HCT116 (cell line): ENCODE results near the gene BNC2. TPM values are rescaled to one million over a fixed set of nuclear protein-coding genes. Genes with fewer than 3 reads are reported as not detected.

Experiments
- ATAC-seq: fragments of 200-7000 bp; cut with Tn5 transposase; 2 replicates; pipeline ENCODE4 v1.9.1; 2020; ENCODE audit warnings: mild to moderate bottlenecking, moderate library complexity
- BruUV-seq: library from RNA; stranded (reverse); fragments of 400-500 nt; replicated peaks from 2 replicates; lab custom pipeline; 2021; lab: Mats Ljungman, UMichigan
- CTCF ChIA-PET: fragments of 300-600 bp; sonication (Branson Sonifier 250); formaldehyde crosslinking; loops from one replicate; lab custom pipeline; 2021; ENCODE audit warnings: antibody characterized with exemption; lab: Charles Lee
- POLR2A ChIA-PET: fragments of 300-600, 350-600 bp; sonication (Branson Sonifier 250); formaldehyde crosslinking; loops from one replicate; lab custom pipeline; 2021; ENCODE audit warnings: antibody characterized with exemption; lab: Charles Lee
- RAD21 ChIA-PET, 2 experiments: fragments of 300-600 bp; sonication (Branson Sonifier 250); formaldehyde crosslinking; loops; one replicate each; lab custom pipeline; 2023; ENCODE audit warnings: low total read pairs in 2 of 2; ENCODE audit not compliant: uncharacterized antibody in 2 of 2, unreplicated experiment in 2 of 2, low non-redundant PET in 1 of 2; lab: Charles Lee
- DNase-seq: peaks from one replicate; pipeline ENCODE4 v3.0.0-alpha.2; 2010; ENCODE audit warnings: low read depth, low spot score
- H2AFZ ChIP-seq: fragments of 200-600 bp; shearing (Covaris generic), sonication (generic); 2 replicates; pipeline ENCODE4 v1.6.1; 2017; ENCODE audit warnings: low read depth, mixed run types, mixed read lengths, antibody characterized with exemption, low read length; ENCODE audit not compliant: poor library complexity, severe bottlenecking
- H3K27ac ChIP-seq: 2 replicates; pipeline ENCODE4 v1.5.1; 2012; ENCODE audit warnings: low read depth, low read length
- H3K27me3 ChIP-seq: fragments of 200-600 bp; sonication (generic); 2 replicates; pipeline ENCODE4 v1.6.1; 2016; ENCODE audit warnings: mixed run types, low read length, mixed read lengths; ENCODE audit not compliant: insufficient read depth
- H3K36me3 ChIP-seq, 2 experiments: fragments of 200-500 bp in 1 of 2; fragments of 200-600 bp in 1 of 2; sonication (Bioruptor generic) in 1 of 2; sonication (generic) in 1 of 2; 2 replicates each; pipeline versions ENCODE4 v1.5.1 to v1.6.1; 2014 to 2016; ENCODE audit warnings: low read length in 2 of 2, inconsistent platforms in 1 of 2, mixed read lengths in 1 of 2, mixed run types in 1 of 2; ENCODE audit not compliant: insufficient read depth in 2 of 2, control insufficient read depth in 1 of 2
- H3K4me1 ChIP-seq, 2 experiments: fragments of 200-600 bp in 1 of 2; sonication (generic) in 1 of 2; 2 replicates each; pipeline versions ENCODE4 v1.5.1 to v1.6.1; 2012 to 2017; ENCODE audit warnings: low read length in 2 of 2, inconsistent platforms in 1 of 2, mild to moderate bottlenecking in 1 of 2, mixed read lengths in 1 of 2, mixed run types in 1 of 2, moderate library complexity in 1 of 2; ENCODE audit not compliant: insufficient read depth in 2 of 2, control insufficient read depth in 1 of 2
- H3K4me2 ChIP-seq: fragments of 200-600 bp; sonication (generic); 2 replicates; pipeline ENCODE4 v1.6.1; 2017; ENCODE audit warnings: mixed run types, low read length, mixed read lengths
- H3K4me3 ChIP-seq, 2 experiments: fragments of 200-600 bp in 1 of 2; sonication (generic) in 1 of 2; replicated peaks in 1 of 2; 2 replicates each; pipeline ENCODE4 v1.5.1; 2011 to 2016; ENCODE audit warnings: low read length in 2 of 2, control low read depth in 1 of 2, low read depth in 1 of 2, mild to moderate bottlenecking in 1 of 2, mixed read lengths in 1 of 2, mixed run types in 1 of 2
- H3K79me2 ChIP-seq: fragments of 200-600 bp; sonication (generic); 2 replicates; pipeline ENCODE4 v1.6.1; 2017; ENCODE audit warnings: mild to moderate bottlenecking, mixed run types, low read length, moderate library complexity, mixed read lengths; ENCODE audit not compliant: insufficient read depth
- H3K9ac ChIP-seq: fragments of 200-600 bp; sonication (generic); 2 replicates; pipeline ENCODE4 v1.6.1; 2016; ENCODE audit warnings: low read length, mixed read lengths
- H3K9me2 ChIP-seq: fragments of 200-600 bp; sonication (generic), shearing (Covaris generic); 2 replicates; pipeline ENCODE4 v1.6.1; 2017; ENCODE audit warnings: mixed run types, mild to moderate bottlenecking, moderate library complexity; ENCODE audit not compliant: insufficient read depth
- H3K9me3 ChIP-seq, 2 experiments: fragments of 200-500 bp in 1 of 2; fragments of 200-600 bp in 1 of 2; sonication (Bioruptor generic) in 1 of 2; sonication (generic) in 1 of 2; 2 replicates each; pipeline ENCODE4 v1.6.1; 2014 to 2017; ENCODE audit warnings: low read length in 2 of 2, mixed read lengths in 2 of 2, inconsistent platforms in 1 of 2, low read depth in 1 of 2, mild to moderate bottlenecking in 1 of 2, mixed run types in 1 of 2, moderate library complexity in 1 of 2; ENCODE audit not compliant: control insufficient read depth in 1 of 2, insufficient read depth in 1 of 2
- H4K20me1 ChIP-seq: fragments of 200-600 bp; sonication (generic), shearing (Covaris generic); 2 replicates; pipeline ENCODE4 v1.6.1; 2017; ENCODE audit warnings: mixed run types, mild to moderate bottlenecking, moderate library complexity; ENCODE audit not compliant: insufficient read depth
- CBX3 ChIP-seq: IDR thresholded peaks from 2 replicates; pipeline ENCODE4 v1.6.1; 2012; ENCODE audit warnings: low read depth
- CEBPB ChIP-seq: IDR thresholded peaks from 2 replicates; pipeline ENCODE4 v1.6.1; 2012; ENCODE audit warnings: low read depth
- EGR1 ChIP-seq: IDR thresholded peaks from 2 replicates; pipeline ENCODE4 v1.6.1; 2012; ENCODE audit warnings: low read depth
- ELF1 ChIP-seq: IDR thresholded peaks from 2 replicates; pipeline ENCODE4 v1.6.1; 2012; ENCODE audit warnings: low read depth, borderline replicate concordance
- EZH2 ChIP-seq: fragments of 200-600 bp; sonication (generic); IDR thresholded peaks from 2 replicates; pipeline ENCODE4 v1.6.1; 2017; ENCODE audit warnings: antibody characterized with exemption, mixed run types
- EZH2phosphoT487 ChIP-seq: fragments of 200-600 bp; IDR thresholded peaks from 2 replicates; pipeline ENCODE4 v1.6.1; 2018; ENCODE audit warnings: antibody characterized with exemption, borderline replicate concordance
- FOSL1 ChIP-seq: IDR thresholded peaks from 2 replicates; pipeline ENCODE4 v1.6.1; 2012; ENCODE audit warnings: low read depth
- JUND ChIP-seq: IDR thresholded peaks from 2 replicates; pipeline ENCODE4 v1.6.1; 2012
- POLR2A ChIP-seq: IDR thresholded peaks from 2 replicates; pipeline ENCODE4 v1.7.0; 2011; ENCODE audit warnings: borderline replicate concordance; ENCODE audit not compliant: insufficient read depth, insufficient read length; ENCODE audit errors: extremely low read depth
- POLR2AphosphoS5 ChIP-seq: IDR thresholded peaks from 2 replicates; pipeline ENCODE4 v1.6.1; 2011; ENCODE audit warnings: mild to moderate bottlenecking, low read depth, low read length, moderate library complexity
- TCF7L2 ChIP-seq: IDR thresholded peaks from 2 replicates; pipeline ENCODE4 v1.7.0; 2011; ENCODE audit warnings: borderline replicate concordance, inconsistent platforms; ENCODE audit not compliant: insufficient read depth, insufficient read length; ENCODE audit errors: extremely low read depth
- YY1 ChIP-seq: IDR thresholded peaks from 2 replicates; pipeline ENCODE4 v1.6.1; 2011; ENCODE audit warnings: low read length, low read depth, moderate library complexity, mild to moderate bottlenecking; ENCODE audit not compliant: insufficient replicate concordance; ENCODE audit errors: extremely low read depth
- ZFX ChIP-seq: fragments of 450-650 bp; IDR thresholded peaks from 2 replicates; pipeline ENCODE4 v1.6.1; 2017
- ZNF274 ChIP-seq: fragments of 200-500 bp; sonication (Bioruptor generic); IDR thresholded peaks from 2 replicates; pipeline ENCODE4 v1.6.1; 2014; ENCODE audit warnings: mild to moderate bottlenecking, low read depth, low read length, inconsistent platforms
- intact Hi-C: fragments of 100-400 bp; cut with micrococcal nuclease; formaldehyde crosslinking; loops from 2 replicates; pipeline ENCODE4 v1.10.0; 2022
- total RNA-seq: library from RNA; stranded (reverse); gene quantifications from one replicate; pipeline ENCODE4 v1.2.1, GENCODE V29; 2021; ENCODE audit not compliant: unreplicated experiment
- TF ChIP-seq, protein P1 (sequence below): IDR thresholded peaks from 2 replicates; pipeline ENCODE4 v1.6.1; 2012; ENCODE audit warnings: low read depth
- TF ChIP-seq, protein P2 (sequence below): IDR thresholded peaks from 2 replicates; pipeline ENCODE4 v1.6.1; 2012
- TF ChIP-seq, protein P3 (sequence below): IDR thresholded peaks from 2 replicates; pipeline ENCODE4 v1.6.1; 2012

BNC2 gene
- total RNA-seq, 1 experiment from 2014 or later: 0.37 TPM

DNA sequence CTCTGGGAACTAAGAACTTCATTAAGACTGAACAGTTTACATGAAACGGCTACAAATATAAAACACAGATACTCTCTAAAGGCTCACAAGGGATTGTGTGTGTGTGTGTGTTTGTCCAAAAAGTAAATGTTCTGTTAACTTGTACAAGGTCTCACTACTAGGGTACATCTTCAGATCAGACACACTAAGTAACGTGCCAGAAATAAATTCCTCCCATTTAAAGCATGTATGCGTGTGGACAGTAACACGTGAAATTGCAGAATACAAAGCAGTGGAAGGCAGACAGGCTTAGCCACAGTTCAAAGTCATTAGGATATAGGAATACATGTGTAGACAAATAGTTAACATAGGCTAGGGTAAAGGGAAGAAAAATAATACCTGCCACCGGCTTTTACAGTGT, 1.8 kb downstream of the BNC2 start (continued):
- no peak for TF ChIP-seq POLR2AphosphoS5
- TF ChIP-seq, protein P1, sequence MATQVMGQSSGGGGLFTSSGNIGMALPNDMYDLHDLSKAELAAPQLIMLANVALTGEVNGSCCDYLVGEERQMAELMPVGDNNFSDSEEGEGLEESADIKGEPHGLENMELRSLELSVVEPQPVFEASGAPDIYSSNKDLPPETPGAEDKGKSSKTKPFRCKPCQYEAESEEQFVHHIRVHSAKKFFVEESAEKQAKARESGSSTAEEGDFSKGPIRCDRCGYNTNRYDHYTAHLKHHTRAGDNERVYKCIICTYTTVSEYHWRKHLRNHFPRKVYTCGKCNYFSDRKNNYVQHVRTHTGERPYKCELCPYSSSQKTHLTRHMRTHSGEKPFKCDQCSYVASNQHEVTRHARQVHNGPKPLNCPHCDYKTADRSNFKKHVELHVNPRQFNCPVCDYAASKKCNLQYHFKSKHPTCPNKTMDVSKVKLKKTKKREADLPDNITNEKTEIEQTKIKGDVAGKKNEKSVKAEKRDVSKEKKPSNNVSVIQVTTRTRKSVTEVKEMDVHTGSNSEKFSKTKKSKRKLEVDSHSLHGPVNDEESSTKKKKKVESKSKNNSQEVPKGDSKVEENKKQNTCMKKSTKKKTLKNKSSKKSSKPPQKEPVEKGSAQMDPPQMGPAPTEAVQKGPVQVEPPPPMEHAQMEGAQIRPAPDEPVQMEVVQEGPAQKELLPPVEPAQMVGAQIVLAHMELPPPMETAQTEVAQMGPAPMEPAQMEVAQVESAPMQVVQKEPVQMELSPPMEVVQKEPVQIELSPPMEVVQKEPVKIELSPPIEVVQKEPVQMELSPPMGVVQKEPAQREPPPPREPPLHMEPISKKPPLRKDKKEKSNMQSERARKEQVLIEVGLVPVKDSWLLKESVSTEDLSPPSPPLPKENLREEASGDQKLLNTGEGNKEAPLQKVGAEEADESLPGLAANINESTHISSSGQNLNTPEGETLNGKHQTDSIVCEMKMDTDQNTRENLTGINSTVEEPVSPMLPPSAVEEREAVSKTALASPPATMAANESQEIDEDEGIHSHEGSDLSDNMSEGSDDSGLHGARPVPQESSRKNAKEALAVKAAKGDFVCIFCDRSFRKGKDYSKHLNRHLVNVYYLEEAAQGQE: no peak
- no peak for TF ChIP-seq EGR1
- TF ChIP-seq TCF7L2: no peak
- TF ChIP-seq EZH2phosphoT487: no peak
- no peak for TF ChIP-seq YY1

DNA sequence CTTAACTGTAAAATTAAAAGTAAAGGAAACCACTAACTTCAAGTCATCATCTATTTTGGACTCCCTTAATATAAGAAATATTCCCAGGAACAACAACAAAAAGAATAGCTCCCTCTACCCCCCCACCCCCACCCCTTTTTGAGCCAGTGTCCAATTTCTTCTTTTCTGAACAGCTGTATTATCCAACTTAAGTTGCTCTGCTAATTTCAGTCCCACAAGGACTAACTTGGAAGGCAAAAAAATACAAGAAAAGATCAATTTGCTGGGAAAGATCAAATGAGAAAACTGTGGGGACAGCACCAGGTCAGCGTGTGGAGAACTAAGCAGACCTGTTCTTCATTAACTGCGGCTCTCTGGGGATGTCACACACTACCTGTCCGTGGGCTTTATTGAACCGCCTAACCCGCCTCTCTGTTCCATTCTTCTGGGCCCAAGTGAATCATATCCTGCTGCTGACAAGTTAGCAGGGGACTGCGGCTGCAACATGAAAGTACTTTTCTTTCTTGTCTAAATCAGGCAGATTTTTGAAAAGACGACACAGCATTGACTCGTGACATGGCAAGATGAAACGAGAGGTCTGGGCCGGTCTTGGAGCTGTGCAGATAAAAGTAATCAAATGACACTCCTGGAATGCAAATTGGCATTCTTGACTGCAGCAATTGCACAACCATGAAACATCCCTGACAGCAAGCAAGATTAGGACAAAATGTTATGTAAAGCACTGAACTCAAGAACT, 2.7 kb downstream of the BNC2 start:
- no peak for ATAC-seq
- H3K79me2 ChIP-seq: no peaks in the 10 kb centered on the region
- H3K9me3 ChIP-seq: no peaks in the 10 kb centered on the region
- no peak overlapping the region for H3K4me3 ChIP-seq
- ChIA-PET POLR2A (no interaction called here), CTCF (no interaction called here), RAD21 (no interaction called here)
- H3K4me2 ChIP-seq: no peak overlapping the region
- H3K27ac ChIP-seq: no peak overlapping the region
- no peaks in the 10 kb centered on the region for H3K9me2 ChIP-seq
- no peaks in the 10 kb centered on the region for H3K36me3 ChIP-seq
- no peaks in the 10 kb centered on the region for H3K27me3 ChIP-seq
- H4K20me1 ChIP-seq: no peaks in the 10 kb centered on the region
- H3K9ac ChIP-seq: no peak overlapping the region
- TF ChIP-seq POLR2AphosphoS5: no peak
- TF ChIP-seq, protein P2, sequence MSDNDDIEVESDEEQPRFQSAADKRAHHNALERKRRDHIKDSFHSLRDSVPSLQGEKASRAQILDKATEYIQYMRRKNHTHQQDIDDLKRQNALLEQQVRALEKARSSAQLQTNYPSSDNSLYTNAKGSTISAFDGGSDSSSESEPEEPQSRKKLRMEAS: no peak
- TF ChIP-seq JUND: no peak
- TF ChIP-seq POLR2A: no peak
- TF ChIP-seq ZNF274: no peak
- TF ChIP-seq ELF1: no peak
- TF ChIP-seq EGR1: no peak
- TF ChIP-seq CEBPB: no peak
- no peak for TF ChIP-seq FOSL1
- TF ChIP-seq, protein P3, sequence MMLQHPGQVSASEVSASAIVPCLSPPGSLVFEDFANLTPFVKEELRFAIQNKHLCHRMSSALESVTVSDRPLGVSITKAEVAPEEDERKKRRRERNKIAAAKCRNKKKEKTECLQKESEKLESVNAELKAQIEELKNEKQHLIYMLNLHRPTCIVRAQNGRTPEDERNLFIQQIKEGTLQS: no peak
- no peak for TF ChIP-seq ZFX
- no peak for TF ChIP-seq CBX3
- no peak for TF ChIP-seq EZH2
- intact Hi-C loops: no loop called here
- no peak overlapping the region for H2AFZ ChIP-seq
- no peak for DNase-seq
- BruUV-seq: no TSS peak
- no peaks in the 10 kb centered on the region for H3K4me1 ChIP-seq
